ENCODE data around the gene ADAM8. TPM values are rescaled to one million over a fixed set of nuclear protein-coding genes. Genes with fewer than 3 reads are reported as not detected.

ADAM8 gene
- total RNA-seq, 2 experiments from 2014 or later = 10.0 to 16.3 TPM

DNA sequence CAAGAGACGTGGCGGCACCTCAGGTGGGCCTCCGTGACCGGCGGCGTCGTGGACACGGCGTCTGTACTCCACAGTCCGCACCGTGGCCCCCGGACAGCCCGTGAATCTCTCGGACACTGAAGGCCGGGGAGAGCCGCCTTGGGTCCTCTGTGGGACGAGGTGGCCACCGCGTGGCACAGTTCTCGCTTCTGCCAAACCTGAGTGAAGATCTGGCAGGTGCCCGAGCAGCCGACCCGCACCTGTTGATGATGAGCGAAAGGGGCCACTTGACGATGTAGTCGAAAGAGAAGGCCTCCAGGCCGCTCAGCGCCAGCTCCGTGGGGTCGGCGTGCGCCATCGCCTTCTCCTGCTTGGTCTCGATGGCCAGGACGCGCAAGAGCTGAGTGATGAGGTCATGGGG, 8.5 kb upstream of the ADAM8 start:
- H3K9me2 ChIP-seq (ENCODE audit: insufficient read depth, low read length) = no peaks in the 10 kb centered on the region
- no peak for DNase-seq (ENCODE audit: low spot score)
- no TSS peak for BruUV-seq (replicated peaks)
- TF ChIP-seq, protein P1, sequence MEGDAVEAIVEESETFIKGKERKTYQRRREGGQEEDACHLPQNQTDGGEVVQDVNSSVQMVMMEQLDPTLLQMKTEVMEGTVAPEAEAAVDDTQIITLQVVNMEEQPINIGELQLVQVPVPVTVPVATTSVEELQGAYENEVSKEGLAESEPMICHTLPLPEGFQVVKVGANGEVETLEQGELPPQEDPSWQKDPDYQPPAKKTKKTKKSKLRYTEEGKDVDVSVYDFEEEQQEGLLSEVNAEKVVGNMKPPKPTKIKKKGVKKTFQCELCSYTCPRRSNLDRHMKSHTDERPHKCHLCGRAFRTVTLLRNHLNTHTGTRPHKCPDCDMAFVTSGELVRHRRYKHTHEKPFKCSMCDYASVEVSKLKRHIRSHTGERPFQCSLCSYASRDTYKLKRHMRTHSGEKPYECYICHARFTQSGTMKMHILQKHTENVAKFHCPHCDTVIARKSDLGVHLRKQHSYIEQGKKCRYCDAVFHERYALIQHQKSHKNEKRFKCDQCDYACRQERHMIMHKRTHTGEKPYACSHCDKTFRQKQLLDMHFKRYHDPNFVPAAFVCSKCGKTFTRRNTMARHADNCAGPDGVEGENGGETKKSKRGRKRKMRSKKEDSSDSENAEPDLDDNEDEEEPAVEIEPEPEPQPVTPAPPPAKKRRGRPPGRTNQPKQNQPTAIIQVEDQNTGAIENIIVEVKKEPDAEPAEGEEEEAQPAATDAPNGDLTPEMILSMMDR (conservative IDR thresholded peaks at IDR 0.05; ENCODE audit: low read length) = no peak
- no peak for TF ChIP-seq EZH2phosphoT487 (IDR thresholded peaks at IDR 0.05; ENCODE audit: borderline replicate concordance, low read depth, low read length)
- intact Hi-C loops (cut with micrococcal nuclease; ENCODE audit: unreplicated experiment) = no loop called here
- H3K4me3 ChIP-seq (ENCODE audit: low read depth, low read length, poor library complexity, severe bottlenecking) = no peak overlapping the region
- no peaks in the 10 kb centered on the region for H3K4me1 ChIP-seq (ENCODE audit: insufficient read depth, low read length, poor library complexity, severe bottlenecking)
- H3K36me3 ChIP-seq (ENCODE audit: insufficient read depth, low read length) = peaks cover 70% of the 10 kb centered on the region
- ChIA-PET CTCF (ENCODE audit: unreplicated experiment) (interaction anchor here (1.1 kb wide), 1 partner anchor 9 kb away, joined by 3 read pairs; no protein-coding TSS in a partner anchor), POLR2A (no interaction called here)
- no peak overlapping the region for H3K4me2 ChIP-seq (ENCODE audit: low read length)
- no peaks in the 10 kb centered on the region for H3K9me3 ChIP-seq (ENCODE audit: low read length)
- H4K20me1 ChIP-seq (ENCODE audit: insufficient read depth, low read length) = no peaks in the 10 kb centered on the region
- no peak overlapping the region for H3K27ac ChIP-seq (ENCODE audit: low read depth, low read length, poor library complexity, severe bottlenecking)
- no peak overlapping the region for H2AFZ ChIP-seq (ENCODE audit: low read length)
- H3K79me2 ChIP-seq (ENCODE audit: insufficient read depth, low read depth, low read length) = no peaks in the 10 kb centered on the region

DNA sequence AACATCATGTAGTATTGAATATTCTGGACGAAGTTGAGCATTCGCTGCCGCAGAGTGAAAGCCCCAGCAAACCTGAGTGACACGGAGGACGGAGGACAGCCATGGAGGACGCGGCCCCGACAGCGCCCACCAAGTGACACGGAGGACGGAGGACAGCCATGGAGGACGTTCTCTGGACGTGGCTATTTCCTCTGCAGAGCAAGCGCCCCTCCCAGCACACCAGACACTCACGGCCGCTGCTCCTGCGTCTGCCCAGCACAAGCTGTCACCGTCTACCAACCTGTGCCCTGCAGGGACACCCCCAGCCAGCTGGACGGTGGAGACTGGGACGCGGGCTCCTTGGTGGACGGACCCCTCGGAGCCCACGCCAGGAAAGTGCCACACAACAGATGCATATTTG, 7.3 kb upstream of the ADAM8 start:
- Histone ChIP-seq H4K20me1 (ENCODE audit: insufficient read depth, low read length) (no peaks in the 10 kb centered on the region), H3K4me3 (ENCODE audit: low read depth, low read length, poor library complexity, severe bottlenecking) (no peak overlapping the region), H3K4me1 (ENCODE audit: insufficient read depth, low read length, poor library complexity, severe bottlenecking) (peaks cover 1% of the 10 kb centered on the region), H3K9me3 (ENCODE audit: low read length) (no peaks in the 10 kb centered on the region), H3K79me2 (ENCODE audit: insufficient read depth, low read depth, low read length) (no peaks in the 10 kb centered on the region), H3K9me2 (ENCODE audit: insufficient read depth, low read length) (no peaks in the 10 kb centered on the region), H2AFZ (ENCODE audit: low read length) (no peak overlapping the region), H3K36me3 (ENCODE audit: insufficient read depth, low read length) (peaks cover 59% of the 10 kb centered on the region), H3K27ac (ENCODE audit: low read depth, low read length, poor library complexity, severe bottlenecking) (no peak overlapping the region), H3K4me2 (ENCODE audit: low read length) (no peak overlapping the region)
- CTCF ChIA-PET (ENCODE audit: unreplicated experiment) = no interaction called here
- intact Hi-C loops (cut with micrococcal nuclease; ENCODE audit: unreplicated experiment) = no loop called here
- POLR2A ChIA-PET = interaction anchor here (1.0 kb wide), 1 partner anchor 16 kb away, joined by 3 read pairs; no protein-coding TSS in a partner anchor
- no peak for DNase-seq (ENCODE audit: low spot score)
- TF ChIP-seq EZH2phosphoT487 (IDR thresholded peaks at IDR 0.05; ENCODE audit: borderline replicate concordance, low read depth, low read length) = no peak
- TF ChIP-seq, protein P1 (conservative IDR thresholded peaks at IDR 0.05; ENCODE audit: low read length) = no peak
- no TSS peak for BruUV-seq (replicated peaks)

DNA sequence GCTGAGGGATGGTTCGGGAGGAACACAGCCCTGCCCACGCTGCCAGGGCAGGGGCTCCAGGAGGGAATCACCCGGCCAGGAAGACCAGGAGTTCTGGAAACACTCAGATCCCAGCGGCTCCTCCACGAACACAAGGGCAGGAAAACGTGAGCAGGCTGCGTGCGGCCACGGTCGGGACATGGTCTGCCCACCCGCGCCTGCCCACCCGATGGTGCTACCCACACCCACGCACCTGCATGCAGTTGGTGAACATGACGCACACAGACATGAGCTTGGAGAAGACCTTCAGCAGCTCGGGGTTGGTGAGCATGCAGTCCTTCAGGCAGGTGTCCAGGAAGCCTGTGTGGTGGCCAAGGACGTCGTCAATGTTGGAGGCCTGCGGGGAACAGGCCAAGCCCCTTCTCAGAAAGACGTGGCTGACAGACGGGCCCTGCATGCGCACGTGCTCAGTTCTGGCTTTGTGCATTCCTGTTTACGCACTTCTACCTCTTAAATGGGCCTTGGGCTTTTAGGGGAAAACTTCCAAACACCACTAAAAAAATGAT, 6.2 kb upstream of the ADAM8 start:
- ChIA-PET POLR2A (no interaction called here), CTCF (ENCODE audit: unreplicated experiment) (no interaction called here)
- H4K20me1 ChIP-seq (ENCODE audit: insufficient read depth, low read length) = no peaks in the 10 kb centered on the region
- H3K9me2 ChIP-seq (ENCODE audit: insufficient read depth, low read length) = no peaks in the 10 kb centered on the region
- no peaks in the 10 kb centered on the region for H3K79me2 ChIP-seq (ENCODE audit: insufficient read depth, low read depth, low read length)
- no TSS peak for BruUV-seq (replicated peaks)
- DNase-seq (ENCODE audit: low spot score) = no peak
- peaks cover 11% of the 10 kb centered on the region for H3K4me1 ChIP-seq (ENCODE audit: insufficient read depth, low read length, poor library complexity, severe bottlenecking)
- peaks cover 49% of the 10 kb centered on the region for H3K36me3 ChIP-seq (ENCODE audit: insufficient read depth, low read length)
- TF ChIP-seq EZH2phosphoT487 (IDR thresholded peaks at IDR 0.05; ENCODE audit: borderline replicate concordance, low read depth, low read length) = no peak
- TF ChIP-seq, protein P1 (conservative IDR thresholded peaks at IDR 0.05; ENCODE audit: low read length) = no peak
- intact Hi-C loops (cut with micrococcal nuclease; ENCODE audit: unreplicated experiment) = no loop called here
- no peak overlapping the region for H3K4me3 ChIP-seq (ENCODE audit: low read depth, low read length, poor library complexity, severe bottlenecking)
- H3K4me2 ChIP-seq (ENCODE audit: low read length) = no peak overlapping the region
- H2AFZ ChIP-seq (ENCODE audit: low read length) = no peak overlapping the region
- no peaks in the 10 kb centered on the region for H3K9me3 ChIP-seq (ENCODE audit: low read length)
- no peak overlapping the region for H3K27ac ChIP-seq (ENCODE audit: low read depth, low read length, poor library complexity, severe bottlenecking)

Data from OCI-LY7 (cell line).